GM12874 (cell line): ENCODE results near the gene ZNF155.

Experiments
- TF ChIP-seq, protein P1 (sequence below): IDR thresholded peaks from 2 replicates; pipeline ENCODE4 v1.5.1; 2011; ENCODE audit warnings: low read depth, mild to moderate bottlenecking, control low read depth, low read length, moderate library complexity; ENCODE audit not compliant: insufficient read depth

The ZNF155 gene

DNA sequence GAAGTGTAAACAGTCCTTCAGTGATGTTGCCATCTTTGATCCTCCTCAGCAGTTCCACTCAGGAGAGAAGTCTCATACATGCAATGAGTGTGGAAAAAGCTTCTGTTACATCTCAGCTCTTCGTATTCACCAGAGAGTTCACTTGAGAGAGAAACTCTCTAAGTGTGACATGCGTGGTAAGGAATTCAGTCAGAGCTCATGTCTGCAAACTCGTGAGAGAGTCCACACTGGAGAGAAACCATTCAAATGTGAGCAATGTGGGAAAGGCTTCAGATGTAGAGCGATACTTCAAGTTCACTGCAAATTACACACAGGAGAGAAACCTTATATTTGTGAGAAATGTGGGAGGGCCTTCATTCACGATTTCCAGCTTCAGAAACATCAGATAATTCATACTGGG lies 26.5 kb downstream of the ZNF155 start:
- TF ChIP-seq, protein P1, sequence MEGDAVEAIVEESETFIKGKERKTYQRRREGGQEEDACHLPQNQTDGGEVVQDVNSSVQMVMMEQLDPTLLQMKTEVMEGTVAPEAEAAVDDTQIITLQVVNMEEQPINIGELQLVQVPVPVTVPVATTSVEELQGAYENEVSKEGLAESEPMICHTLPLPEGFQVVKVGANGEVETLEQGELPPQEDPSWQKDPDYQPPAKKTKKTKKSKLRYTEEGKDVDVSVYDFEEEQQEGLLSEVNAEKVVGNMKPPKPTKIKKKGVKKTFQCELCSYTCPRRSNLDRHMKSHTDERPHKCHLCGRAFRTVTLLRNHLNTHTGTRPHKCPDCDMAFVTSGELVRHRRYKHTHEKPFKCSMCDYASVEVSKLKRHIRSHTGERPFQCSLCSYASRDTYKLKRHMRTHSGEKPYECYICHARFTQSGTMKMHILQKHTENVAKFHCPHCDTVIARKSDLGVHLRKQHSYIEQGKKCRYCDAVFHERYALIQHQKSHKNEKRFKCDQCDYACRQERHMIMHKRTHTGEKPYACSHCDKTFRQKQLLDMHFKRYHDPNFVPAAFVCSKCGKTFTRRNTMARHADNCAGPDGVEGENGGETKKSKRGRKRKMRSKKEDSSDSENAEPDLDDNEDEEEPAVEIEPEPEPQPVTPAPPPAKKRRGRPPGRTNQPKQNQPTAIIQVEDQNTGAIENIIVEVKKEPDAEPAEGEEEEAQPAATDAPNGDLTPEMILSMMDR, result no peak

DNA sequence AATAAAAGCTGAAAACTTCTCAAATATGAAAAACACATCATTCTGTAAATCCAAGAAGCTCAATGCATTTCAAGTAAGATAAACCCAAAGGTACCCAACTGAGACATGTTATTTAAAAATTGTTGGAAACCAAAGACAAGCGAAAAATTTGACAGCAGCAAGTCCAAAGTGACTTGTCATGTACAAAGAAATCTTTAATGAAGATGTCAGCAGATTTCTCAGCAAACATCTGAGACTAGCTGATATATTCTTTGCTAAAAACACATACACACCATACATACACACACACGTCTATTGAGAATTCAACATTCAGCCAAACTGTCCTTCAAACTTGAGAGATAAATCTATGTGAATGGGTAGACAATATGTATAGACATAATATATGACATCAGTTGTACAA lies 35.5 kb downstream of the ZNF155 start:
- TF ChIP-seq, protein P1, result no peak

DNA sequence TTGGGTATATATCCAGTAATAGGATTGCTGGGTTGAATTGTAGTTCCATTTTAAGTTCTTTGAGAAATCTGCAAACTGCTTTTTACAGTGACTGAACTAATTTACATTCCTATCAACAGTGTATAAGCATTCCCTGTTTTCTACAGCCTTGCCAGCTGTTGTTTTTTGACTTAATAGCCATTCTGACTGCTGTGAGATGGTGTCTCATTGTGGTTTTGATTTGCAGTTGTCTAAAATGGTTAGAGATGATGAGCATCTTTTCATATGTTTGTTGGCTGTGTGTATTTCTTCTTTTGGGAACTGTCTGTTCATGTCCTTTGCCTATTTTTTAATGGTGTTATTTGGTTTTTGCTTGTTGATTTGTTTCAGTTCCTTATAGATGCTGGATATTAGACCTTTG lies 37.2 kb downstream of the ZNF155 start:
- TF ChIP-seq, protein P1, result no peak

DNA sequence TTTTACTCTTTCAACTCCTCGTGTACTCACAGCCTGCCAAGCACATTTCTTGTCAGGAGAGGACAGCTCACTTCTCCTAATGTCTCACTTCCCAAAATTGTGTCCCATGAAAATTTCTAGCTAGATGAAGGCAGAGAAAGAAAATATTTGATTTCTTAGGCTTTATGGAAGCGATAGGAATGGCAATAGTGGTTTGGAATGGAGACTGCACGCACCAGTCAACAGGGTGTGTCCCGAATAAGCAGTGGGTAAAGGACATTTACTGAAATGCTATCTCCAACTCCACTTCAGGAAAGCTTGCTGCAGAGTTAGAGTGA lies 40.9 kb downstream of the ZNF155 start:
- TF ChIP-seq, protein P1, result no peak

DNA sequence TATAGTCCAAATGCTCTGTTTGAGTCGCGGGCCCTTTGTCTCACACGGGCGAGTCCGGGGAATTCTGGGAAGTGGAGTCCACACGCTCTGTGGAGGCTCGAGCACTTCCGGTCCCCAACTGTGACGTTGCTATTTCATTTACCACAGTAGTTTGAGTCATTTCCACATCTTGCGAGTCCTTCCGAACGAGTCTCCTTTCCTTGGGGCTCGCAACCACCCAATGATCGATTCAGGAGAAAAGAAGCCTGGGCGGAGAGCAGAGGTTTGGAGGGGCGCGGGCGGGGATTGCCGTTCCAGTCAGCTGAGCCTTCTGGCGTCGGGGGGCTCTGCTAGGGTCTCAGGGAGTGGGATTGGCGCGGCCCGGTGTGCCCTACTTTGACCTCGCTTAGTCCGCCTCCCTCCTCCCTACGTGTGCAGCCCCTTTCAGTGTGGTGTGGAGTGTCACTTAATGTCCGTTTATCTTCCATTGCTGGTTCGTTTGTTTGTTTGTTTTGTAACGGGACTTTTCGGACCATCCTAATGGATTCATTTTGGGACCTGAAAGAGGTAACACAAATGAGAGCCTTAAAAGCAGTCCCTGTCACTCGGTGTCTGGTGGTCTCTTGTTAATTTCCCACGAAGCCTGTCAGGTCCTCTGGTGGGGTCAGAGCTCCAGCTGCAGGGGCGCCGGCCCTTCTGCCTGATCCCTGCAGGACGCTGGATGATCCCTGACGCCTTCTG lies 41.4 kb downstream of the ZNF155 start, which contains the start of gene ZNF222:
Gene ZNF222, plus strand, starts transcription at position 163 of the 720 bp plus-strand sequence. Its CDS starts 58 bp downstream, at position 221.
- TF ChIP-seq, protein P1, result no peak

DNA sequence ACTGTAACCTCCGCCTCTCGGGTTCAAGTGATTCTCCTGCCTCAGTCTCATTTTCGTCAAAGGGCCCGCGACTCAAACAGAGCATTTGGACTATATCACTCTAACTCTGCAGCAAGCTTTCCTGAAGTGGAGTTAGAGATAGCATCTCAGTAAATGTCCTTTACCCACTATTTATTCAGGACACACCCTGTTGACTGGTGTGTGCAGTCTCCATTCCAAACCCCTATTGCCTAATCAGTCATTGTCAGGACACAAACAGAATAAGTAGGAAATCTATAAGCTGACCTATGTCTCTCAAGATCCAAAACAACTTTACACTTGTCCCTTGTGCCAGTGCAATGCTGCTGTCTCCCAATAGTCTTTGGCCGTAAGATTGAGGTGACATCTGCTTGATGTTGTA lies 42.6 kb downstream of the ZNF155 start:
- TF ChIP-seq, protein P1, result no peak

DNA sequence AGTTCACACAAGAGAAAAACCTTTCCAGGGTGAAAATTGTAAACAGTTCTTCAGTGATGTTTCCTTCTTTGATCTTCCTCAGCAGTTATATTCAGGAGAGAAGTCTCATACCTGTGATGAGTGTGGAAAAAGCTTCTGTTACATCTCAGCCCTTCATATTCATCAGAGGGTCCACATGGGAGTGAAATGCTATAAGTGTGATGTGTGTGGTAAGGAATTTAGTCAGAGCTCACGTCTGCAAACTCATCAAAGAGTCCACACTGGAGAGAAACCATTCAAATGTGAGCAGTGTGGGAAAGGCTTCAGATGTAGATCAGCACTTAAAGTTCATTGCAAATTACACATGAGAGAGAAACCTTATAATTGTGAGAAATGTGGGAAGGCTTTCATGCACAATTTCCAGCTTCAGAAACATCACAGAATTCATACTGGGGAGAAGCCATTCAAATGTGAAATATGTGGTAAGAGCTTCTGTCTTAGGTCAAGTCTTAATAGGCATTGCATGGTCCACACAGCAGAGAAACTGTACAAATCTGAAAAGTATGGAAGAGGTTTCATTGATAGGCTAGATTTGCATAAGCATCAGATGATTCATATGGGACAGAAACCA lies 48.1 kb downstream of the ZNF155 start:
- TF ChIP-seq, protein P1, result no peak
